Esophagus muscularis mucosa (tissue), 4 donors: ENCODE measurements around the gene OR6J1. TPM values are rescaled to one million over a fixed set of nuclear protein-coding genes. Genes with fewer than 3 reads are reported as not detected.

ENCODE experiments used
- DNase-seq: peaks from one replicate; pipeline ENCODE4 v3.0.0-alpha.2; 2017; ENCODE audit errors: extremely low spot score
- H3K27ac ChIP-seq, 4 donors: fragments of 200-600 bp; sonication (generic); replicated peaks in 1 of 4; 1 replicate in 3 of 4; 2 replicates in 1 of 4; pipeline ENCODE4 v1.5.1; 2016 to 2019; ENCODE audit warnings: mild to moderate bottlenecking in 1 of 4
- H3K27me3 ChIP-seq, 4 donors: fragments of 200-600 bp; sonication (generic); one replicate each; pipeline versions ENCODE4 v1.5.1 to v1.6.0; 2016 to 2019
- H3K36me3 ChIP-seq, 4 donors: fragments of 200-600 bp; sonication (generic); one replicate each; pipeline ENCODE4 v1.5.1; 2016 to 2019
- H3K4me1 ChIP-seq, 4 donors: fragments of 200-600 bp; sonication (generic); one replicate each; pipeline ENCODE4 v1.5.1; 2016 to 2019
- H3K4me3 ChIP-seq, 4 donors: fragments of 200-600 bp; sonication (generic); 1 replicate in 2 of 4; 2 replicates in 2 of 4; pipeline ENCODE4 v1.5.1; 2016 to 2019; ENCODE audit warnings: mild to moderate bottlenecking in 4 of 4, moderate library complexity in 1 of 4
- H3K9me3 ChIP-seq, 4 donors: fragments of 200-600 bp; sonication (generic); 1 replicate in 3 of 4; 2 replicates in 1 of 4; pipeline ENCODE4 v1.5.1; 2016 to 2019
- EP300 ChIP-seq: sonication (generic); formaldehyde crosslinking; IDR thresholded peaks from one replicate; pipeline ENCODE4 v1.6.1; 2017; ENCODE audit warnings: antibody characterized with exemption
- POLR2A ChIP-seq: fragments of 450-650 bp; IDR thresholded peaks from one replicate; pipeline ENCODE4 v1.6.1; 2017; ENCODE audit warnings: antibody characterized with exemption, moderate library complexity, mild to moderate bottlenecking, low read depth
- POLR2AphosphoS5 ChIP-seq, 2 donors: sonication (generic); formaldehyde crosslinking; IDR thresholded peaks; one replicate each; pipeline ENCODE4 v1.6.1; 2017; ENCODE audit warnings: antibody characterized with exemption in 2 of 2
- WGBS: methylation state at CpG from one replicate; pipeline ENCODE4 v1.1.5; 2018; 5-methylcytosine and 5-hydroxymethylcytosine counted together
- intact Hi-C: fragments of 100-400 bp; cut with DNase I; formaldehyde crosslinking; loops from one replicate; pipeline ENCODE4 v1.15.1; 2023
- total RNA-seq, 4 donors: library from RNA; depleted of rRNA; stranded (reverse); fragments of >200 nt; gene quantifications; one replicate each; pipeline versions ENCODE4 v1.1.0 to v1.2.1, GENCODE V29; 2016
- TF ChIP-seq, protein P1 (sequence below), 3 experiments: fragments of 200-600 bp in 2 of 3; fragments of 450-650 bp in 1 of 3; sonication (generic) in 2 of 3; IDR thresholded peaks; one replicate each; pipeline ENCODE4 v1.5.1; 2017 to 2019; ENCODE audit warnings: antibody characterized with exemption in 3 of 3, mild to moderate bottlenecking in 2 of 3, moderate library complexity in 1 of 3

OR6J1 gene
- total RNA-seq, 4 donors from 2014 or later, result not detected

DNA sequence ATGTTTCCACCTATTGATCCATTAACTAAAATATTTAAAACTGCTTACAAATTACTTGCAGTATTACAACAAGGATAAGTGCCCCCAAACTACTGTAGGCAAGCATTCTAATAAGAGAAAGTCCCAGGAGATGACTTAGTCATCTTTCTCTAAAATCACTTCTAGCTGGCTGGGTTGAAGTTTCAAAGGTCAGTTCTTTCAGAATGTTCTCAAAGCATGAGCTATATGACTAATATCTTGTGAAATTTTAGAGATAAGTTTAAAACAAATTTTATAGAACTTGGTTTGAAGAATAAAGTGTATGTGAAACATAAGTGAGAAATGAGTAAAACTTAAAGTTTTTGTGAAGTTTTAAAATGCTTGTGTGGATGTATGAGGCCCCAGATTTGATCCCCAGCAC lies 24.3 kb upstream of the OR6J1 start:
- Histone ChIP-seq H3K9me3 (no peaks in the 10 kb centered on the region), H3K36me3 (no peaks in the 10 kb centered on the region), H3K4me1 (no peaks in the 10 kb centered on the region), H3K27ac (no peak overlapping the region), H3K4me3 (no peak overlapping the region), H3K27me3 (no peaks in the 10 kb centered on the region)
- TF ChIP-seq POLR2AphosphoS5 (IDR thresholded peaks at IDR 0.05), result no peak
- no peak for TF ChIP-seq EP300
- TF ChIP-seq POLR2A, result no peak
- TF ChIP-seq, protein P1, sequence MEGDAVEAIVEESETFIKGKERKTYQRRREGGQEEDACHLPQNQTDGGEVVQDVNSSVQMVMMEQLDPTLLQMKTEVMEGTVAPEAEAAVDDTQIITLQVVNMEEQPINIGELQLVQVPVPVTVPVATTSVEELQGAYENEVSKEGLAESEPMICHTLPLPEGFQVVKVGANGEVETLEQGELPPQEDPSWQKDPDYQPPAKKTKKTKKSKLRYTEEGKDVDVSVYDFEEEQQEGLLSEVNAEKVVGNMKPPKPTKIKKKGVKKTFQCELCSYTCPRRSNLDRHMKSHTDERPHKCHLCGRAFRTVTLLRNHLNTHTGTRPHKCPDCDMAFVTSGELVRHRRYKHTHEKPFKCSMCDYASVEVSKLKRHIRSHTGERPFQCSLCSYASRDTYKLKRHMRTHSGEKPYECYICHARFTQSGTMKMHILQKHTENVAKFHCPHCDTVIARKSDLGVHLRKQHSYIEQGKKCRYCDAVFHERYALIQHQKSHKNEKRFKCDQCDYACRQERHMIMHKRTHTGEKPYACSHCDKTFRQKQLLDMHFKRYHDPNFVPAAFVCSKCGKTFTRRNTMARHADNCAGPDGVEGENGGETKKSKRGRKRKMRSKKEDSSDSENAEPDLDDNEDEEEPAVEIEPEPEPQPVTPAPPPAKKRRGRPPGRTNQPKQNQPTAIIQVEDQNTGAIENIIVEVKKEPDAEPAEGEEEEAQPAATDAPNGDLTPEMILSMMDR (IDR thresholded peaks at IDR 0.05), result no peak
- intact Hi-C loops, result no loop called here
- DNase-seq, result no peak

DNA sequence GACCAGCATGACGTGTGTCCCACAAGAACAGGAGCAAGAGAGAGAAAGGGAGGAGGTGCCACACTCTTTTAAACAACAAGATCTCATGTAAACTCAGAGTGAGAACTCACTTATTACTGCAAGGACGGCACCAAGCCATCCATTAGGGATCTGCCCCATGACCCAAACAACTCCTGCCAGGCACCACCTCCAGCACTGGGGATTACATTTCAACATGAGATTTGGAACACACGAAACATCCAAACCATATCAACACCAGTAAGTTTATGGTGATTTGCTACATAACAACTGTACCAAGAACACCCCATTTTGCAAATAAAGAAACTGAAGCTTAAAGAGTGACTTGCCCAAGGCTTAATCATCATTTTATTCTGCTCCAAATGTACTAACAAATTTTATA lies 23.7 kb upstream of the OR6J1 start:
- Histone ChIP-seq H3K4me3 (no peak overlapping the region), H3K36me3 (no peaks in the 10 kb centered on the region), H3K27ac (no peak overlapping the region), H3K4me1 (no peaks in the 10 kb centered on the region), H3K9me3 (no peaks in the 10 kb centered on the region), H3K27me3 (no peaks in the 10 kb centered on the region)
- no peak for TF ChIP-seq EP300
- no peak for TF ChIP-seq POLR2A
- TF ChIP-seq, protein P1 (IDR thresholded peaks at IDR 0.05), result no peak
- TF ChIP-seq POLR2AphosphoS5 (IDR thresholded peaks at IDR 0.05), result no peak
- DNase-seq, result no peak
- intact Hi-C loops, result no loop called here
- 63% methylated on average over 3 of the region's 3 CpGs for WGBS

DNA sequence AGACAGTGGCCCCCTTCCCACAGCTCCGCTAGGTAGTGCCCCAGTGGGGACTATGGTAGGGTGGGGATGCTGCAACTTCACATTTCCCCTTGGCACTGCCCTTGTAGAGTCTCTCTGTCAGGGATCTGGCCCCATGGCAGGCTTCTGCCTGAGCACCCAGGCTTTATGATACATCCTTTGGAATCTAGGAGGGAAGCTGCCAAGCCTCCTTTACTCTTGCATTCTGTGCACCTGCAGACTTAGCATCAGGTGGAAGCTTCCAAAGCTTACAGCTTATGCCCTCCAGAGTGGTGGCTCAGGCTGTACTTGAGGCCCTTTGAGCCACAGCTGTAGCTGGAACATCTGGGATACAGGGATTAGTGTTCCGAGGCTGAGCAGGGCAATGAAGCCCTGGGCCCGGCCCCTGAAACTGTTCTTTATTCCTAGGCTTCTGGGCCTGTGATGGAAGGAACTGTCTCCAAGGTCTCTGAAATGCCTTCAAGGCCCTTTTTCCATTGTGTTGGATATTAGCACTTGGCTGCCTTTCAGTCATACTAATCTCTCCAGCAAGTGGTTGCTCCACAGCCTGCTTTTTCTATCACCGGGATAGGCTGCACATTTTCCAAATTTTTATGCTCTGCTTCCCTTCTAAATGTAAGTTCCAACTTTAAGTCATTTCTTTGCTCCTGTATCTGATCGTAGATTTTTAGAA lies 22.2 kb upstream of the OR6J1 start:
- TF ChIP-seq, protein P1 (IDR thresholded peaks at IDR 0.05), result no peak
- no peak for TF ChIP-seq EP300
- TF ChIP-seq POLR2A, result no peak
- no peak for TF ChIP-seq POLR2AphosphoS5 (IDR thresholded peaks at IDR 0.05)
- Histone ChIP-seq H3K9me3 (no peaks in the 10 kb centered on the region), H3K4me1 (no peaks in the 10 kb centered on the region), H3K36me3 (no peaks in the 10 kb centered on the region), H3K4me3 (no peak overlapping the region), H3K27ac (no peak overlapping the region), H3K27me3 (no peaks in the 10 kb centered on the region)
- whole genome bisulfite sequencing, result 65% methylated on average over 4 of the region's 5 CpGs
- intact Hi-C loops, result no loop called here
- DNase-seq, result no peak

DNA sequence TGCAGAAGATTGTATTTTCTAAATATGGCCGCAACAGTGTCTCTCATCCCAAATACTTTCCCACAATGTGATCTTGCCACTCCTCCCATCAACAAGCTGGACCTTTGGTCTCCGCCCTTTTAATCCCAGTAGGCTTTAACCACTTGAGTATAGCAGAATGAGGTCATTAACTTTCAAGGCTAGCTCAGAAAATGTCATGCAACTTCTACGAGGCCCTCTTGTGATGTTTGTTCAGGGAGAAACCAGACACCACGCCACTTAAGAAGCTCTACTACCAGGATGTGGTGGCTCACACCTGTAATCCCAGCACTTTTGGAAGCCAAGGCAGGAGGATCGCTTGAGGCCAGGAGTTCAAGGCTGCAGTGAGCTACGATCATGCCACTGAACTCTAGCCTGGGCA lies 20.1 kb upstream of the OR6J1 start:
- 81% methylated on average over 4 of the region's 6 CpGs for WGBS
- H3K4me3 ChIP-seq, result no peak overlapping the region
- TF ChIP-seq, protein P1 (IDR thresholded peaks at IDR 0.05), result no peak
- TF ChIP-seq EP300 (no peak), POLR2A (no peak), POLR2AphosphoS5 (IDR thresholded peaks at IDR 0.05) (no peak)
- no peaks in the 10 kb centered on the region for H3K36me3 ChIP-seq
- no peaks in the 10 kb centered on the region for H3K9me3 ChIP-seq
- intact Hi-C loops, result no loop called here
- H3K27me3 ChIP-seq, result no peaks in the 10 kb centered on the region
- no peak for DNase-seq
- no peak overlapping the region for H3K27ac ChIP-seq
- no peaks in the 10 kb centered on the region for H3K4me1 ChIP-seq

DNA sequence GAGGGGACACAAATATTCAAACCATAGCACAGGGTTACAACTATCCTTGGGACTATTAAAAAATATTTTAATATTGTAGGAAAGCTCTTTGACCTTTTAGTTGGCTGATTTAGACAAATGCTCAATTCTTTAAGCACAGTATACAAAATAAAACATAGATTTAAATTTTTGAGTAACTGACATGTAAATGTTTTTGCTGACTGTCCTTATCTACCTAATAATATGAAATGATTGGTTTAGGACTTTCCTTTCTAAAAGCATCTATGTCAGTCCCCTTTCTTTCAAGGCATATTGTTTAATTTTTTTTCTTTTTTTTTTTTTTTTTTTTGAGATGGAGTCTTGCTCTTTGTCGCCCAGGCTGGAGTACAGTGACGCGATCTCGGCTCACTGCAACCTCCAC lies 16.5 kb upstream of the OR6J1 start:
- intact Hi-C loops, result no loop called here
- DNase-seq, result no peak
- Histone ChIP-seq H3K4me1 (no peaks in the 10 kb centered on the region), H3K27me3 (no peaks in the 10 kb centered on the region), H3K9me3 (no peaks in the 10 kb centered on the region), H3K4me3 (no peak overlapping the region), H3K27ac (no peak overlapping the region), H3K36me3 (no peaks in the 10 kb centered on the region)
- TF ChIP-seq POLR2AphosphoS5 (IDR thresholded peaks at IDR 0.05) (no peak), POLR2A (no peak), EP300 (no peak)
- TF ChIP-seq, protein P1 (IDR thresholded peaks at IDR 0.05), result no peak
- WGBS, result 78% methylated on average over 4 of the region's 4 CpGs
